ENCODE data around the gene KPTN.

KPTN gene

DNA sequence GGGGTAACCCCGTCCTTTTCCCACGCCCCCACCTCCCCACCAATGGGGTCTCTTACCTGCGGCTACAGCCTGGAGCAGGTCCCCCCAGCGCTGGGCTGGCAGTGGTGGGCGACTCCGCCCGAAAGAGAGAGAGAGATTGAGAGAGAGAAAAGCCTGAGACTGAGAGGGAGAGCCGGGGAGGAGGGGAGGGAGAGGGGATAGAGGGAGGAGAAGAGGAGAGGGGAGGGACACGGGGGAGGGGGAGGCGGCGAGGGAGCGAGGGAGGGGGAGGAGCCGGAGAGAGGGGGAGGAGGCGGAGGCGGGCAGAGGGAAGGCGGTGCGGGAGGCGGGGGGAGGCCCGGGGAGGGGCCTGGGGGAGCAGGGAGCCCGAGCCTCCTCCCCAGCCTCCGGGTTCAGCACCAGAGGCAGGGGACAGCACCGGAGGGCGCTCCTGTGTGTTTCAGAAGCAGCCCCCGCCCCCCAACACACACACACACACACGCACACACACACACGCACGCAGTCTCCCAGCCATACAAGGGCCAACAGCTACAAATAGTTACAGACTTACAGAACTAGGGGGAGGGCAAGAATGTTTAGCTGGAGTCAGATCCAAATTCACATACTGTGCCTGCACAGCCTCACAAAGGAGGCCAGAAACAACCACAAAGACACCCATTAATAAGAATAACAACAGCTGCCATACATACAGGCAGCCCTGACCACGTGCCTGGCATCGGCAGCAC, 12.1 kb downstream of the KPTN start, which contains the start of gene SLC8A2:
Gene SLC8A2 (minus strand): TSS at position 161 of the 725 bp plus-strand sequence. CDS start 5,490 bp downstream, outside the sequence.
- no peak within 1 kb of the TSS for H3K27ac ChIP-seq (ENCODE audit: low read length)
- H3K4me3 ChIP-seq (ENCODE audit: low read length) = no peak within 1 kb of the TSS
- H3K79me2 ChIP-seq (ENCODE audit: low read length) = no peaks in the 10 kb centered on the region
- H3K9me3 ChIP-seq (ENCODE audit: insufficient read depth, low read length) = no peaks in the 10 kb centered on the region
- H3K9ac ChIP-seq (ENCODE audit: low read length) = no peak within 1 kb of the TSS
- no peak within 1 kb of the TSS for H2AFZ ChIP-seq (ENCODE audit: low read depth, low read length)
- peak within 1 kb of the TSS; percentile 33; the same call in 1 of the 2 replicates for H3K4me2 ChIP-seq (ENCODE audit: low read length)
- no peaks in the 10 kb centered on the region for H3K4me1 ChIP-seq (ENCODE audit: low read length)
- peaks cover 43% of the 10 kb centered on the region for H3K27me3 ChIP-seq (ENCODE audit: low read depth, low read length)
- no peaks in the 10 kb centered on the region for H3K36me3 ChIP-seq (replicated peaks; ENCODE audit: low read depth, low read length)
- no peaks in the 10 kb centered on the region for H4K20me1 ChIP-seq (ENCODE audit: insufficient read depth, low read length)
- TF ChIP-seq, protein P1, sequence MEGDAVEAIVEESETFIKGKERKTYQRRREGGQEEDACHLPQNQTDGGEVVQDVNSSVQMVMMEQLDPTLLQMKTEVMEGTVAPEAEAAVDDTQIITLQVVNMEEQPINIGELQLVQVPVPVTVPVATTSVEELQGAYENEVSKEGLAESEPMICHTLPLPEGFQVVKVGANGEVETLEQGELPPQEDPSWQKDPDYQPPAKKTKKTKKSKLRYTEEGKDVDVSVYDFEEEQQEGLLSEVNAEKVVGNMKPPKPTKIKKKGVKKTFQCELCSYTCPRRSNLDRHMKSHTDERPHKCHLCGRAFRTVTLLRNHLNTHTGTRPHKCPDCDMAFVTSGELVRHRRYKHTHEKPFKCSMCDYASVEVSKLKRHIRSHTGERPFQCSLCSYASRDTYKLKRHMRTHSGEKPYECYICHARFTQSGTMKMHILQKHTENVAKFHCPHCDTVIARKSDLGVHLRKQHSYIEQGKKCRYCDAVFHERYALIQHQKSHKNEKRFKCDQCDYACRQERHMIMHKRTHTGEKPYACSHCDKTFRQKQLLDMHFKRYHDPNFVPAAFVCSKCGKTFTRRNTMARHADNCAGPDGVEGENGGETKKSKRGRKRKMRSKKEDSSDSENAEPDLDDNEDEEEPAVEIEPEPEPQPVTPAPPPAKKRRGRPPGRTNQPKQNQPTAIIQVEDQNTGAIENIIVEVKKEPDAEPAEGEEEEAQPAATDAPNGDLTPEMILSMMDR (IDR thresholded peaks at IDR 0.05; ENCODE audit: low read depth, low read length) = no peak
- TF ChIP-seq EZH2phosphoT487 (IDR thresholded peaks at IDR 0.05; ENCODE audit: low read depth) = no peak

DNA sequence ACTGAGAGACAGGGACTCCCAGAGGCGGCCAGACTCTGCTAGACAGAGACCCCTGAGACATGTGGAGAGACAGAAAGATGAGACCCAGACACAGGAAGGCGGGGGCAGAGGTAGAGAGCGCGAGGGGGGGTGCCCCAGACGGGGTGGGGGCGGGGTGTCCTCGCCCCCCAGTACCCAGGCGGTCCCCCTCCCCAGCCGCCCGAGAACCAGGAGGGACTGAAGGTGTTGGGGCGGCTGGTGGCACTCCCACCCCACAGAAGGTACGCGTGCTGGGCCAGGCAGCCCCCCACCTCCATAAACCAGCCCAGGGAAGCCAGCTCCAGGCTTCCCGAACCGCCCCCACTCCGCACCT, 12.7 kb downstream of the KPTN start:
- Histone ChIP-seq H3K36me3 (replicated peaks; ENCODE audit: low read depth, low read length) (no peaks in the 10 kb centered on the region), H3K9me3 (ENCODE audit: insufficient read depth, low read length) (no peaks in the 10 kb centered on the region), H2AFZ (ENCODE audit: low read depth, low read length) (no peak overlapping the region), H3K4me2 (ENCODE audit: low read length) (peak overlapping the region; percentile 33; the same call in 1 of the 2 replicates), H3K4me3 (ENCODE audit: low read length) (no peak overlapping the region), H3K27me3 (ENCODE audit: low read depth, low read length) (peaks cover 46% of the 10 kb centered on the region), H3K27ac (ENCODE audit: low read length) (no peak overlapping the region), H3K9ac (ENCODE audit: low read length) (no peak overlapping the region), H3K4me1 (ENCODE audit: low read length) (no peaks in the 10 kb centered on the region), H3K79me2 (ENCODE audit: low read length) (no peaks in the 10 kb centered on the region), H4K20me1 (ENCODE audit: insufficient read depth, low read length) (no peaks in the 10 kb centered on the region)
- no peak for TF ChIP-seq EZH2phosphoT487 (IDR thresholded peaks at IDR 0.05; ENCODE audit: low read depth)
- TF ChIP-seq, protein P1 (IDR thresholded peaks at IDR 0.05; ENCODE audit: low read depth, low read length) = no peak

DNA sequence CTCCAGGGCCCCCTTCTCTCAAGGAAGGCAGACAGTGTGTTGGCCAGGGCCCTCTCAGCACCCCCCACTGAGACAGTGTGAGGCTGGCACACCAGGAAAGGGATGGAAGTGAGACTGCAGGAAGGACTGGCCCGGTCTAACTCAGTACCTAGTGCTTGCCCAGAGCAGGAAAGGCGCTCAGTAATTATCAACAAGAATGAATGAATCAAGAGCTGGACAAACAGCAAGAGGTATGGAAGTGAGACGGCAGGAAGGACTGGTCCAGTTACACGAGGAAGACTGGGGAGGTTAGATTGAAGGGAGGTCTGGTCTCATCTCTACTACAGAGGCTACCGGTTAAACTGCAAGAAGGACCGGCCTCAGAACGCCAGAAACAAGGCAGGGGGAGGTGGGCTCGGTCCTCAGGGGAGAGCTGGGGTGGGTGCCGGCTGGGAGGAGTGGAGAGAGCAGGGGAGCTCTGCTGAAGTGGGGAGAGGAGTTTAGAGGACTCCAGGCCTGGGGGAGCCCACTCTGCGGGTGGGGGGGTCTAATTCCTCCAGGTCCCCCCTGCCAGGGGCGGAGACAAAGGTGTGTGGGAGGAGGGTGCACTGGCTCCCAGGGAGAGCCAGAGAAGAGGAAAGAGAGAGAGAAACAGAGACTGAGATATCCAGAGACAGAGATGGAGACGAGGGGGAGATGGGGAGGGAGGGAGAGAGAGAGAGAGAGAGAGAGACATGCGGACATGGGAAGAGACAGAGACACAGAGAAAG, 13.4 kb downstream of the KPTN start:
- no peak overlapping the region for H3K4me2 ChIP-seq (ENCODE audit: low read length)
- H3K79me2 ChIP-seq (ENCODE audit: low read length) = no peaks in the 10 kb centered on the region
- peaks cover 52% of the 10 kb centered on the region for H3K27me3 ChIP-seq (ENCODE audit: low read depth, low read length)
- H3K27ac ChIP-seq (ENCODE audit: low read length) = no peak overlapping the region
- H4K20me1 ChIP-seq (ENCODE audit: insufficient read depth, low read length) = peaks cover 2% of the 10 kb centered on the region; the same call in 1 of the 2 replicates
- no peak overlapping the region for H2AFZ ChIP-seq (ENCODE audit: low read depth, low read length)
- H3K4me1 ChIP-seq (ENCODE audit: low read length) = no peaks in the 10 kb centered on the region
- H3K9me3 ChIP-seq (ENCODE audit: insufficient read depth, low read length) = no peaks in the 10 kb centered on the region
- TF ChIP-seq, protein P1 (IDR thresholded peaks at IDR 0.05; ENCODE audit: low read depth, low read length) = no peak
- H3K4me3 ChIP-seq (ENCODE audit: low read length) = no peak overlapping the region
- H3K9ac ChIP-seq (ENCODE audit: low read length) = no peak overlapping the region
- no peaks in the 10 kb centered on the region for H3K36me3 ChIP-seq (replicated peaks; ENCODE audit: low read depth, low read length)

DNA sequence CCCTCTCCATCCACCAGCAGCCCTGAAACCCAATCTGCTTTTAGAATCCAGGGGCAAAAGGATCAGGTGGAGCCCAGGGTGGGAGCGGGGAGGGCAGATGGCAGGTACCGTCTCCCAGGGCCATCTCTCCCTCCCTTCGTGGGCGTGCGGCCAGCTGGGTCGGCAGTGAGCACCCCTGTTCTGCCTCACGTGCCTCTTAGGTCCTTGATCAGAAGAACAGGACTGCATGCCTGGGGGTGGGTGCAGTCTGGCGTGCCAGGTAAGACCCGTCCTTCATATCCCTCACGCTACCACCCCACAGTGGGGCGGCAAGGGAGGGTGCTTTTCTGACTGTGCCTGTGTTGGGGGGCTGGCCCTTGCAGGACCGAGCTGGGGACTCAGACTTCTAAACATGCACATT, 14.3 kb downstream of the KPTN start:
- H2AFZ ChIP-seq (ENCODE audit: low read depth, low read length) = no peak overlapping the region
- no peak for TF ChIP-seq EZH2phosphoT487 (IDR thresholded peaks at IDR 0.05; ENCODE audit: low read depth)
- TF ChIP-seq, protein P1 (IDR thresholded peaks at IDR 0.05; ENCODE audit: low read depth, low read length) = no peak
- H4K20me1 ChIP-seq (ENCODE audit: insufficient read depth, low read length) = peaks cover 10% of the 10 kb centered on the region
- H3K4me3 ChIP-seq (ENCODE audit: low read length) = no peak overlapping the region
- H3K4me2 ChIP-seq (ENCODE audit: low read length) = no peak overlapping the region
- H3K9me3 ChIP-seq (ENCODE audit: insufficient read depth, low read length) = no peaks in the 10 kb centered on the region
- no peaks in the 10 kb centered on the region for H3K36me3 ChIP-seq (replicated peaks; ENCODE audit: low read depth, low read length)
- no peak overlapping the region for H3K27ac ChIP-seq (ENCODE audit: low read length)
- H3K4me1 ChIP-seq (ENCODE audit: low read length) = peaks cover 7% of the 10 kb centered on the region
- peaks cover 61% of the 10 kb centered on the region for H3K27me3 ChIP-seq (ENCODE audit: low read depth, low read length)
- H3K9ac ChIP-seq (ENCODE audit: low read length) = no peak overlapping the region
- H3K79me2 ChIP-seq (ENCODE audit: low read length) = no peaks in the 10 kb centered on the region
